Hypothalamus (tissue), 51 donors: ENCODE results near the gene STK17B.
A peak's percentile ranks its signal among the peaks of the same experiment; 100 is the strongest.

Source experiments
- DNase-seq, 51 donors: peaks; one replicate each; lab custom pipeline; 2025; lab: John Stamatoyannopoulos, UW

Gene STK17B

DNA sequence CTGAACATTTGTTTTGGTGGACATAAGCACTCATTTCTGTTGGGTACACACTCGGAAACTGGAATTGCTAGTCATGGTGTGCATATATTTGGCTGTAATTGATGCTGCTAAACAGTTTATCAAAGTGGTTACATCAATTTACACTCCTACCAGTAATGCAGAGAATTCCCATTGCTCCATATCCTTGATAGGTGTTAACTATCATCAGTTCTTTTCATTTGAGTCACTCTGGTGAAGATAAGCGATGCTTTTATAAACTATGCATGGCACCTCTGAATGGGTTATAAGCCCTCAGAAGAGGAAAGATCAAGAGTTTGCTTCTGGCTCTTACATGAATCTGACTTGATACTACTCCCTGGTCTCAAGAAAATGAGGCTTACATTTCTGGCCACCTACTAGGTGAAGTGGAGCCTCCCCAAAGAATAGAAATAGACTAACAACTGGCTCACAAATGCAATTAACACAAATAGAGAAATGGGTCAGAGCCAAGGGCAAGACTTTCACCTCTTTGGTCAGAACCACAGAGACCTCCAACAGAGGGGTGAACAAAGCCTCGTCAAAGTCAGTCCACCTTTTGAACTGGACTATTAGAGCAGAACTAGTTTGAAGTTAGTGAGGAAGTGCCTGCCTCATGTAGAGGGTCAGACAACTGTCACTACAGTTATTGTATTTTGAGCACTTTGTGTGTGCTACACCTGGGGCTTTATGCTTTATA is 15.0 kb upstream of the STK17B start:
- DNase-seq, result no peak

DNA sequence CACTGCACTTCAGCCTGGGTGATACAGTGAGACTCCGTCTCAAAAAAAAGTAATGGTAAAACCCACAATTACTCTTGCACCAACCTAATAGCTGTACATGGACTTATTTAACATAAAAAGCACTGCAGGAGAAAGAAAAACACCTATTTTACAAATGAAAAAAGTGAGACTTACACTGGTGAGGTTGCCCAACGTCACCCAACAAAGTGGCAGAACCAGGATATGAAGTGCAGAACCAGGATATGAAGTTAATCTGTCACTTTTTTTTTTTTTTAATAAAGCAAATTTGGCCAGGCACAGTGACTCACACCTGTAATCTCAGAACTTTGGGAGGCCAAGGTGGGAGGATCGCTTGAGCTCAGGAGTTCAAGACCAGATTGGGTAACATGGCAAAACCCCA is 13.5 kb upstream of the STK17B start:
- DNase-seq, result no peak

- DNase-seq, result no peak
Observed at GRCh38 chr2:196183528-196184231, 12.3 kb upstream of the STK17B start.

- DNase-seq, result no peak
Observed at GRCh38 chr2:196183172-196183473, 11.7 kb upstream of the STK17B start.

DNA sequence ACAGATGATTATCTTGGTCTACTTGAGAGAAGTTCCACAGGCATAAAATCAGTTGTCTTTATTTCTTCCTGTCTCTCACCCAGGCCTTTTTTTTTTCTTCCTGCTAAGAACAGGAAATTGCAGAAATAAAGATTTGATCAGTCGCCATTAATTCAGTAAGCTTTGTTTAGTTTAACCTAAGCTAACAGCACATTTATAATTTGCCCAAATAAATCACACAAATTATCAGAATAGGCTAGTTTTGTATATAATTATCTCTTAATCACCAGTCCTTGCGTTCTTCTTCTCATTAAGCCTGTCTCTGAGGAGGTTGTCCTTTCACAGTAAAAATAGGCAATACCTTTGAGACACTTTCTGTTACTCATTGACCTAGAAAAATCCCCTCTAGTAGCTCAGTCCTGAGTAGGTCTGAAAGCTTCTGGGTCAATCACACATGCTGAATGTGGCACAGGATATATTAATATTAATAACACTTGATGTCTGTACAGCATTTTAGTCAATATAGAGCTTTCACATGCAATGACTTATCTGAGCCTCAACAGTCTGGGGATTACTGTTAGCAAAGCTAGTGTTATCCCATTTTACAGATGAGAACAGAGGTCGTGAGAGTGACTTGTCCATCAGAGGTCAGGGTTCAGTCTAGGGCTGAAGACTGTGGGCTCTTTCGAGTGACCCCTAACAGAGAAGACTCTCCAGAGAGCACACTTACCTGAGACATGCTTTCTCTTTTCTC is 11.2 kb upstream of the STK17B start:
- no peak for DNase-seq

- DNase-seq, result no peak
Observed at GRCh38 chr2:196181484-196181883, 10.1 kb upstream of the STK17B start.

DNA sequence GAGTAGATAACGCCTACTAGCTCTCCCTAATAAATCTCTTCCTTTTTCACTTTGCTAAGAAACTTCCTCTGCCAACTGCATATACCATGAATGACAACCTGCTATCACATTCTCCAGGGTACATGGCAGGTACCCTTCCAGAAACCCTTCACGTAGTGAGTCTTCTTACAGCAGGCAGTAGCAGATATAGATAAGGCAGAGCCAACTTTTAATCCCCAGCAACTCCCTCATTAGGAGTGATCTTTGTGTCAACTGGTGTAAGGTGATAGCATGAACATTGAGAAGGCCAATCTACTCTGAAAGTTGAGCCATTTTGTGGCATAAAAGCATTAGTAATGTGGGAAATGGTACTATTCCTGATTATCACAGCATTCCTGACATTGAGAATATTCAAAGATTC is 5.7 kb upstream of the STK17B start:
- DNase-seq, result no peak

GRCh38 chr2:196176142-196176738 is 4.9 kb upstream of the STK17B start:
- no peak for DNase-seq

DNA sequence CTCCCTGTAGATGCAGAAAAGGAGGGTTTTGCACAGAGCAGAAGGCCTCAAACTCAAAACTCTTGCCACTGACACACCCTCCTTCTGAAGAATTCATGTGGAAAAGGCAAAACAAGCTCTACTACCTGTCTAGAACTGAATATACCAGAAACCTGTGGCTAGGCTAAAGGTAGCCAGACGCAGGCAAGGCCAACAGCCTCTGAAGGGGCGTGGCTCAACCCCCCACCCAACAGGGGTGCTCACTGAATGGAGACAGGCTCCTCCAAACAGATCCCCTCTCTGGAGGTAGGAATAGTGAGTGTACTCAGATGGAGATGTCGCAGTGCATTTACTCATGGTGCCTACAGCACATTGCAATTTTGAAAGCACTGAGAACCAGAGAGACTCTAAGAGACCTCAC is 3.0 kb upstream of the STK17B start:
- no peak for DNase-seq

GRCh38 chr2:196173505-196173904 is 2.1 kb upstream of the STK17B start:
- no peak for DNase-seq

- no peak for DNase-seq
Observed at GRCh38 chr2:196172951-196173350, 1.6 kb upstream of the STK17B start.

GRCh38 chr2:196171946-196172345 is 568 bp upstream of the STK17B start:
- peak in 1 of 51 donors; percentile 37 for DNase-seq

DNA sequence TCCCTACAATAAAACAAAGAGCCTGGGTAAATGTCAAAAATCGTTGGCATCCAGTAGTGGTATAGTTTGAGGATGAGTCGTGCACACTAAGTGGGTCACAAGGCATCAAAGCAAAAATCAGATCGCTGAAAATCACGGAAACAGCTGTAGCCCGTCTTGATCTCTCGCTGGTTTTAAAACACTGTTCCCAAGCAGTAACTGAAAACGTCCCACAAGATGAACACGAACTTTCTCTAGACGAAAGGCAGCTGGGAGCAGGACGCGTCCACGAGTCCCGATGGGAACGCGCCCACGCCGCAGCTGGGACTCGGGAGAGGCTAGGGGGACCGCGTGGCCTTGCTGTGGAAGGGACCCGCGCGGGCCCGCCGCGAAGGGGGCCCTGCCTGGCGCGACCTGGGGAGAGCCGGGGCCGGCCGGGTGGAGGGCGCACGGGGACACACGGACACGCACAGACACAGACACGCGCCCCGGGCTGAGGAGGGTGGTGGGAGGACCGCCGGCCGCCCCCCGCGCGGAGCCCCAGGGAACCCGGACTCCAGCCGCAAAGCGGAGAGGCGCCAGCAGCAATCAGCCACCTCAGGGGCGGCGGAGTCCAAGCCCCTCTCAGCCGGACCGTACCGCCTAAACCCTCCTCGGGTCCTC is 651 bp downstream of the STK17B start:
- peak in 18 of 51 donors; percentile 2 to 48 (median 18) for DNase-seq

GRCh38 chr2:196170213-196170605 is 1.2 kb downstream of the STK17B start:
- DNase-seq, result peak in 2 of 51 donors; percentile 6 to 21

DNA sequence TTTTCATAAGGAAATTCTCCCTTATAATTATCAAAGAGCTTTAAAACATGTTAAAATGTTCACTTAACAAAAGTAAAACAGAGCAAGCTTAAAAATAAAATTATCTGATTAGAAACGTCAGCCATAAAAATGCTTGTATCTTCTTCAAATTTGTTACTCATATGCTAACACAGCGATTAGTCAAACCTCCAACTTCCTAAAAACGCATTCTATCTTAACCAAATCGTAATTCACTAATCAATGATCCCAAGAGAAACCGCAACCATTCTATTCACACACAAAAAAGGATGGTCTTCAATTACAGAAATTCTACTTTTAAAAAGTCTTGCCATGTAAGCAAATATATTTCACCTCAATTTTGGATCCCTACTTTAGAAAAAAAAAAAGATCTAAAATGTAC is 1.9 kb downstream of the STK17B start:
- no peak for DNase-seq

- DNase-seq, result no peak
Observed at GRCh38 chr2:196168181-196168580, 3.2 kb downstream of the STK17B start.

DNA sequence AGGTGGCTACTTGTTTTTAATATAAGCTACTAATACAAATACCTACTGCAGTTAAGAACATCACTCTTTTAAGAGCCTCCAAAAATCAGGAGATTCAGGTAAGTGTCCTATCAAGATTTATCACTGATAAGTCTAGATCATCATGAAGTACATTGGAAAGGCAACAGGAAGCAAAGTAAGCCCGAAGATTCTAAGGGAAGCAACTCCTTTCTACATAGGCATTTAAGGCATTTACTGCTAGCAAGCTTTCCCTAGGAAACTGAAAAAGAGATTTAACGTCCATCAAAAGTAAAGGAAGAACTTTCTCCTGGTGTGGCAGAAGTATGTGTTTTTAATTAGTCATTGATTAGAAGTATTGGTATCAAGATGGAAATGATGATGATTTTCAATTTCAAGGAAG is 3.7 kb downstream of the STK17B start:
- no peak for DNase-seq

DNA sequence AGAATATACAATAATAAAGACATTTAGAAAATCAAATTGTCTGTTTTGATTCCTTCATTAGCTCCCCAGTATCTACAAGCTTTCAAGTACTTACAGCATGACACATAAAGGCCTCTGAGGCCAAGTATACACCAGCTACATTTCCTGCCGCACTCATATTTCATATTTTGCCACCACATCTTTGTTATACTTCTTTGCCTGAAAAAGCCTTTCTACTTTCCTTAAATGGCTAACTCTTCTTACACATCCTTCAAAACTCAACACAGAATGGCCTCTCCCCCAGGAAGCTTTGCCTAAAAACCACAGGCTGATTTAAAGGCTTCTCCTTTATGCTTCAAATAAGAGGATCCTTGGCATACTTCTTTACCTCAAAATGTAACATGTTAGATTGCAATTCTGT is 4.5 kb downstream of the STK17B start:
- no peak for DNase-seq

DNA sequence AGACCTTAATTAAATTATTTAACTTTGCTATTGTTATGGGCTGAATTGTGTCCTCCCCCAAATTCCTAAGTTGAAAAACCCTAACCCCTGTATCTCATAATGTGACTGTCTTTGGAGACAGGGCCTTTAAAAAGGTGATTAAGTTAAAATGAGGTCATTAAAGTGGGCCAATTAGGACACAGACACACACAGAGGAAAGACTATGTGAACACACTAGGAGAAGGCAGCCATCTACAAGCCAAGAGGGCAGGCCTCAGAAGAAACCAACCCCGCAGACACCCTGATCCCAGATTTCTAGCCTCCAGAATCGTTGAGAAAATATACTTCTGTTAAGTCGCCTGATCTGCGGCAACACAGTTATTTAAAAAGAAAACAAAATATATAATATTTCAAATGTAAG is 6.4 kb downstream of the STK17B start:
- no peak for DNase-seq

- no peak for DNase-seq
Observed at GRCh38 chr2:196163285-196163684, 8.1 kb downstream of the STK17B start.

DNA sequence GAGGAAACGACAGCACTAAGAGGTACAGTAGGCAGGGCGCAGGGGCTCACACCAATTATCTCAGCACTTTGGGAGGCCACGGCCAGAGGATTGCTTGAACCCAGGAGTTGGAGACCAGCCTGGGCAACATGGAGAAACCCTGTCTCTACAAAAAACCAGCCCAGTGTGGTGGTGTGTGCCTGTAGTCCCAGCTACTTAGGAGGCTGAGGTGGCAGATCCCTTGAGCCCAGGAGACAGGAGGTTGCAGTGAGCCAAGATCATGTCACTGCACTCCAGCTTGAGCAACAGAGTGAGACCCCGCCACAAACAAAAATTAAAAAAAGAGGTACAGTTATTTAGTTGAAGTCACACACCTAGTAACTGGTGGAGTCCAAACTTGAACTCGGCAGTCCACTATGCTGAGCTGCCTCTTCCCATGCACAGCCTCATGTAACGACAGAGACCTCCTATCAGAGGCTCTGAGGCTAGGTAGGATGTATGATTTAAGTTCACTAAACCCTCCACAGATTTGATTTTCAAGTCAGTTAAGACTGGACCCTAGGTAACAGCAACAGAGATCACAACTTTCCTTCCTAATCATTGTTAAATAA is 8.7 kb downstream of the STK17B start:
- no peak for DNase-seq
